Type B pancreatic cell (in vitro differentiated cells): Measurements from ENCODE around the gene LRRC26. TPM values are rescaled to one million over a fixed set of nuclear protein-coding genes. Genes with fewer than 3 reads are reported as not detected.

ENCODE experiments used
- DNase-seq: peaks from one replicate; pipeline ENCODE4 v3.0.0; 2021; ENCODE audit warnings: mixed read lengths; ENCODE audit not compliant: unreplicated experiment; ENCODE audit errors: extremely low spot score
- H3K27ac Mint-ChIP-seq: 2 replicates; pipeline ENCODE4 v1.8.0; 2021; ENCODE audit warnings: mild to moderate bottlenecking, mixed read lengths
- H3K27me3 Mint-ChIP-seq: 2 replicates; pipeline ENCODE4 v1.8.0; 2021; ENCODE audit warnings: mixed read lengths
- H3K36me3 Mint-ChIP-seq: 2 replicates; pipeline ENCODE4 v1.8.0; 2021; ENCODE audit warnings: mixed read lengths
- H3K4me1 Mint-ChIP-seq: one replicate; pipeline ENCODE4 v1.8.0; 2021; ENCODE audit warnings: mixed read lengths; ENCODE audit not compliant: unreplicated experiment
- H3K4me3 Mint-ChIP-seq: 2 replicates; pipeline ENCODE4 v1.8.0; 2021; ENCODE audit warnings: mild to moderate bottlenecking, mixed read lengths
- H3K9me3 Mint-ChIP-seq: 2 replicates; pipeline ENCODE4 v1.8.0; 2021; ENCODE audit warnings: mixed read lengths
- total RNA-seq: library from RNA; stranded (reverse); gene quantifications from 2 replicates; pipeline ENCODE4 v1.2.1, GENCODE V29; 2021; ENCODE audit warnings: low replicate concordance
- TF ChIP-seq, protein P1 (sequence below): fragments of 200-600 bp; sonication (generic); conservative IDR thresholded peaks from 2 replicates; pipeline ENCODE4 v1.5.0; 2021; ENCODE audit warnings: antibody characterized with exemption, mild to moderate bottlenecking

The LRRC26 gene
- total RNA-seq, 1 donor from 2014 or later = 0.77 TPM

DNA sequence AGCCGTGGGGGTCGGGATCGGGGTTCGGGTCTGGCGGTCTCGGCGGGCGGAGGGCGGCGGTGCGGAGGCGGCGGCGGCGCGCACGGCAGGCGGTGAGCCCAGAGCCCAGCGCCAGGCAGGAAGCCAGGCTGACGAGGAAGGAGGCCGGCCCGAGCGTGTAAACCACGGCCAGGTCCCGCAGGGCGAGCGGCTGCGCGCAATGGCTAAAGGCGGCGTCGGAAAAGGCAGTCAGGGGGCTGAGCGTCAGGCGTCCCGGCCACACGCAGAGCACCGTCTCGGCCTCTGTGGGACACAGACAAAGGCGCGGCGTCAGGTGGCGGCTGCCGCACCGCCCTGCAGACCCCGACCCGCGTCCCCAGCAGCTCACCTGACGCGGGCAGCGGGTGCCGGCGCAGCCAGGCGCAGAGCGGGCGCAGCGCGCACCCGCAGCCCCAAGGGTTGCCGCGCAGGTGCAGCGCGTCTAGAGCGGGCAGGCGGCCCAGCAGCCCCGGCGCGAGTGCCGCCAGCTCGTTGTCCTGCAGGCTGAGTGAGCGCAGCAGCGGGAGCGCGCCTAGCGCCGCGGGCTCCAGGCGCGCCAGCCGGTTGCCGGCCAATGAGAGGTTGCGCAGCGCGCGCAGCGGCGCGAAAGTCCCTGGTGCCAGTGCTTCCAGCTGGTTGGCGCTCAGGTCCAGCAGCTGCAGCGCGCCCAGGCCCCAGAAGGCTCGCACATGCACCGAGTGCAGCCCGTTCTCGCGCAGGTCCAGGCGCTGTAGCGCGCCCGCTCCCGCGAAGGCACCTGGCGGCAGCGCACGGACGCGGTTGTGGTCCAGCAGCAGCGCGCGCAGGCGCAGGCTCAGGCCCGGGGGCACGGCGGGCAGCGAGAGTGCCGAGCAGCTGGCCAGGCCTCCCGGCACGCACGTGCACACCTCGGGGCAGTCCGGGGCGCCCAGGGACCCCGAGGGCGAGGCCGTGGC is 671 bp downstream of the LRRC26 start:
- H3K4me1 Mint-ChIP-seq = no peaks in the 10 kb centered on the region
- no peaks in the 10 kb centered on the region for H3K36me3 Mint-ChIP-seq
- TF ChIP-seq, protein P1, sequence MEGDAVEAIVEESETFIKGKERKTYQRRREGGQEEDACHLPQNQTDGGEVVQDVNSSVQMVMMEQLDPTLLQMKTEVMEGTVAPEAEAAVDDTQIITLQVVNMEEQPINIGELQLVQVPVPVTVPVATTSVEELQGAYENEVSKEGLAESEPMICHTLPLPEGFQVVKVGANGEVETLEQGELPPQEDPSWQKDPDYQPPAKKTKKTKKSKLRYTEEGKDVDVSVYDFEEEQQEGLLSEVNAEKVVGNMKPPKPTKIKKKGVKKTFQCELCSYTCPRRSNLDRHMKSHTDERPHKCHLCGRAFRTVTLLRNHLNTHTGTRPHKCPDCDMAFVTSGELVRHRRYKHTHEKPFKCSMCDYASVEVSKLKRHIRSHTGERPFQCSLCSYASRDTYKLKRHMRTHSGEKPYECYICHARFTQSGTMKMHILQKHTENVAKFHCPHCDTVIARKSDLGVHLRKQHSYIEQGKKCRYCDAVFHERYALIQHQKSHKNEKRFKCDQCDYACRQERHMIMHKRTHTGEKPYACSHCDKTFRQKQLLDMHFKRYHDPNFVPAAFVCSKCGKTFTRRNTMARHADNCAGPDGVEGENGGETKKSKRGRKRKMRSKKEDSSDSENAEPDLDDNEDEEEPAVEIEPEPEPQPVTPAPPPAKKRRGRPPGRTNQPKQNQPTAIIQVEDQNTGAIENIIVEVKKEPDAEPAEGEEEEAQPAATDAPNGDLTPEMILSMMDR = no peak
- DNase-seq = no peak
- peaks cover 49% of the 10 kb centered on the region for H3K27me3 Mint-ChIP-seq
- no peaks in the 10 kb centered on the region for H3K9me3 Mint-ChIP-seq
- no peak overlapping the region for H3K27ac Mint-ChIP-seq
- H3K4me3 Mint-ChIP-seq = peak overlapping the region; percentile 78

DNA sequence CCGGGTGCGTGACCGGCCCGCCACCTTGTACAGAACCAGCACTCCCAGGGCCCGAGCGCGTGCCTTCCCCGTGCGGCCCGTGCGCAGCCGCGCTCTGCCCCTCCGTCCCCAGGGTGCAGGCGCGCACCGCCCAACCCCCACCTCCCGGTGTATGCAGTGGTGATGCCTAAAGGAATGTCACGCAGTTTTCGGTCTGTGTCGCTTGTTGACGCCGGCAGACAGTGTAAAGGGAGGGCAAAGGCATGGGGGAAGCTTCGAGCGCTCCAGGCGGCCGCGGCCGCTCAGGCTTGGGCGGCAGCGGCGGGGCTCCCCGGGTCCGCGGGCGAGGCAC is 1.3 kb downstream of the LRRC26 start:
- H3K27me3 Mint-ChIP-seq = peaks cover 51% of the 10 kb centered on the region
- peak overlapping the region; percentile 57 for H3K4me3 Mint-ChIP-seq
- H3K27ac Mint-ChIP-seq = no peak overlapping the region
- no peaks in the 10 kb centered on the region for H3K9me3 Mint-ChIP-seq
- DNase-seq = no peak
- H3K36me3 Mint-ChIP-seq = no peaks in the 10 kb centered on the region
- no peaks in the 10 kb centered on the region for H3K4me1 Mint-ChIP-seq
- TF ChIP-seq, protein P1 = no peak

DNA sequence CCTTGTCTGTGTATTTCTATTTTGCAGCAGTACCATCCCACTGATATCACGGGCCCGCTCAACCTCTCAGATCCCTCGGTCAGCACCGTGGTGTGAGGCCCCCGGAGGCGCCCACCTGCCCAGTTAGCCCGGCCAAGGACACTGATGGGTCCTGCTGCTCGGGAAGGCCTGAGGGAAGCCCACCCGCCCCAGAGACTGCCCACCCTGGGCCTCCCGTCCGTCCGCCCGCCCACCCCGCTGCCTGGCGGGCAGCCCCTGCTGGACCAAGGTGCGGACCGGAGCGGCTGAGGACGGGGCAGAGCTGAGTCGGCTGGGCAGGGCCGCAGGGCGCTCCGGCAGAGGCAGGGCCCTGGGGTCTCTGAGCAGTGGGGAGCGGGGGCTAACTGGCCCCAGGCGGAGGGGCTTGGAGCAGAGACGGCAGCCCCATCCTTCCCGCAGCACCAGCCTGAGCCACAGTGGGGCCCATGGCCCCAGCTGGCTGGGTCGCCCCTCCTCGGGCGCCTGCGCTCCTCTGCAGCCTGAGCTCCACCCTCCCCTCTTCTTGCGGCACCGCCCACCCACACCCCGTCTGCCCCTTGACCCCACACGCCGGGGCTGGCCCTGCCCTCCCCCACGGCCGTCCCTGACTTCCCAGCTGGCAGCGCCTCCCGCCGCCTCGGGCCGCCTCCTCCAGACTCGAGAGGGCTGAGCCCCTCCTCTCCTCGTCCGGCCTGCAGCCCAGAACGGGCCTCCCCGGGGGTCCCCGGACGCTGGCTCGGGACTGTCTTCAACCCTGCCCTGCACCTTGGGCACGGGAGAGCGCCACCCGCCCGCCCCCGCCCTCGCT is 1.9 kb downstream of the LRRC26 start:
- Mint-ChIP-seq H3K27me3 (peaks cover 51% of the 10 kb centered on the region), H3K9me3 (no peaks in the 10 kb centered on the region), H3K27ac (no peak overlapping the region), H3K36me3 (no peaks in the 10 kb centered on the region), H3K4me3 (peak overlapping the region; percentile 51), H3K4me1 (no peaks in the 10 kb centered on the region)
- no peak for DNase-seq
- TF ChIP-seq, protein P1 = no peak

DNA sequence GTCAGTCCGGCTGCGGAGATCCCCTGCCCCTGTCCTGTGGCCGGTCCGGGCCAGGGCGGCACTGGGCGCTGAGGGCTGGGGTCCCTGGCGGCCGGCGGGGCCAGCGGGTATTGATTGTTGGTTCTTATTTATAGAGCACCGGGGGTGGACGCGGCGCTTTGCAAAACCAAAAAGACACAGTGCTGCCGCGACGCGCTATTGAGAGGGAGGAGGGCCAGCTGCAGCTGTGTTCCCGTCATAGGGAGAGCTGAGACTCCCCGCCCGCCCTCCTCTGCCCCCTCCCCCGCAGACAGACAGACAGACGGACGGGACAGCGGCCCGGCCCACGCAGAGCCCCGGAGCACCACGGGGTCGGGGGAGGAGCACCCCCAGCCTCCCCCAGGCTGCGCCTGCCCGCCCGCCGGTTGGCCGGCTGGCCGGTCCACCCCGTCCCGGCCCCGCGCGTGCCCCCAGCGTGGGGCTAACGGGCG is 2.5 kb downstream of the LRRC26 start:
- TF ChIP-seq, protein P1 = no peak
- peaks cover 55% of the 10 kb centered on the region for H3K27me3 Mint-ChIP-seq
- no peak for DNase-seq
- H3K4me3 Mint-ChIP-seq = no peak overlapping the region
- no peaks in the 10 kb centered on the region for H3K36me3 Mint-ChIP-seq
- H3K4me1 Mint-ChIP-seq = no peaks in the 10 kb centered on the region
- no peaks in the 10 kb centered on the region for H3K9me3 Mint-ChIP-seq
- no peak overlapping the region for H3K27ac Mint-ChIP-seq

GRCh38 chr9:137166380-137167229 is 3.2 kb downstream of the LRRC26 start:
- no peak overlapping the region for H3K27ac Mint-ChIP-seq
- peaks cover 58% of the 10 kb centered on the region for H3K27me3 Mint-ChIP-seq
- H3K4me3 Mint-ChIP-seq = no peak overlapping the region
- no peak for DNase-seq
- no peaks in the 10 kb centered on the region for H3K4me1 Mint-ChIP-seq
- H3K36me3 Mint-ChIP-seq = no peaks in the 10 kb centered on the region
- no peaks in the 10 kb centered on the region for H3K9me3 Mint-ChIP-seq
- TF ChIP-seq, protein P1 = no peak
